Measurements from ENCODE around the gene REEP6.
A peak's percentile ranks its signal among the peaks of the same experiment; 100 is the strongest.

REEP6 gene

DNA sequence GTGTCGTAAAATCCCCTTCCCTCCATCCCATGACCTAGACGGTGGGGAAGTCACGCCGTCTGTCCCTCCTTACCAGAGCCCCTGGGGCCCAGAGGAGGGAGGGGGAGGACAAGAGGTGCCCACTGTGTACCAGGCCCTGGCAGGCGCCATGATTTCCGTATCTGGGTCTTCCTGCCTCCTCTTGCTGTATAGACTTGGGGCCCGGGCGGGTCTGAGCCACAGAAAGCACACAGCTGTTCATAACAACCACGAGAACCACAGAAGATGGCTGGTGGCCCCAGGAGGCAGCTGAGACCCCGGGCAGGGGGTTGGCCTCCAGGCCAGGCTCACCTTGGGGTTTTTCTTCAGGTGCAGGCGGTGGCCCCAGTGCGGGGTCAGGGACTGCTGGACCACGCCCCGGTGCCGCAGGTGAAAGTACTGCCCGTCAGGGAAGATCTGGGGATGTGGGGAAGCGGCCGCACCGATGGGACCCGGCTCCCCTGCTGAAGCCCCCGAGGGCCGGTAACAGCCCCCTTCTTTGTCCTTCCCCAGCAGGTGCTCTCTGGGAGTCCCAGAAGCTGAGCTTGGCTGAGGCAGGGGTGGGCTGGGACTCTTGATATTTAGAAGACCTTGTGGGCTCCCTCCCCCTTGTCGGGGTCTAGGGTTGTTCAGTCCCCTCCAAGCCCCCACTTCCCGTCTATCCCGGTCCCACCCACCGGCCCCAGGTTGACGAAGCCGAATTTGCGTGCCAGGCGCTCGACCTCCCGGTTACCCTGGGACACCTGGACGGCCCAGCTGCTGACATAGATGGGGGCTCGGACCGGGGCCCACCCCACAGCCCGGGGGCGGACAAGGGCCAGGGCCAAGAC lies 1.3 kb upstream of the REEP6 start:
- no peak for DNase-seq (ENCODE audit: low read depth)
- H3K4me3 ChIP-seq (ENCODE audit: low read depth, low read length): peak overlapping the region; percentile 60
- TF ChIP-seq, protein P1, sequence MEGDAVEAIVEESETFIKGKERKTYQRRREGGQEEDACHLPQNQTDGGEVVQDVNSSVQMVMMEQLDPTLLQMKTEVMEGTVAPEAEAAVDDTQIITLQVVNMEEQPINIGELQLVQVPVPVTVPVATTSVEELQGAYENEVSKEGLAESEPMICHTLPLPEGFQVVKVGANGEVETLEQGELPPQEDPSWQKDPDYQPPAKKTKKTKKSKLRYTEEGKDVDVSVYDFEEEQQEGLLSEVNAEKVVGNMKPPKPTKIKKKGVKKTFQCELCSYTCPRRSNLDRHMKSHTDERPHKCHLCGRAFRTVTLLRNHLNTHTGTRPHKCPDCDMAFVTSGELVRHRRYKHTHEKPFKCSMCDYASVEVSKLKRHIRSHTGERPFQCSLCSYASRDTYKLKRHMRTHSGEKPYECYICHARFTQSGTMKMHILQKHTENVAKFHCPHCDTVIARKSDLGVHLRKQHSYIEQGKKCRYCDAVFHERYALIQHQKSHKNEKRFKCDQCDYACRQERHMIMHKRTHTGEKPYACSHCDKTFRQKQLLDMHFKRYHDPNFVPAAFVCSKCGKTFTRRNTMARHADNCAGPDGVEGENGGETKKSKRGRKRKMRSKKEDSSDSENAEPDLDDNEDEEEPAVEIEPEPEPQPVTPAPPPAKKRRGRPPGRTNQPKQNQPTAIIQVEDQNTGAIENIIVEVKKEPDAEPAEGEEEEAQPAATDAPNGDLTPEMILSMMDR (IDR thresholded peaks at IDR 0.05; ENCODE audit: low read depth, low read length, missing control alignments): no peak

DNA sequence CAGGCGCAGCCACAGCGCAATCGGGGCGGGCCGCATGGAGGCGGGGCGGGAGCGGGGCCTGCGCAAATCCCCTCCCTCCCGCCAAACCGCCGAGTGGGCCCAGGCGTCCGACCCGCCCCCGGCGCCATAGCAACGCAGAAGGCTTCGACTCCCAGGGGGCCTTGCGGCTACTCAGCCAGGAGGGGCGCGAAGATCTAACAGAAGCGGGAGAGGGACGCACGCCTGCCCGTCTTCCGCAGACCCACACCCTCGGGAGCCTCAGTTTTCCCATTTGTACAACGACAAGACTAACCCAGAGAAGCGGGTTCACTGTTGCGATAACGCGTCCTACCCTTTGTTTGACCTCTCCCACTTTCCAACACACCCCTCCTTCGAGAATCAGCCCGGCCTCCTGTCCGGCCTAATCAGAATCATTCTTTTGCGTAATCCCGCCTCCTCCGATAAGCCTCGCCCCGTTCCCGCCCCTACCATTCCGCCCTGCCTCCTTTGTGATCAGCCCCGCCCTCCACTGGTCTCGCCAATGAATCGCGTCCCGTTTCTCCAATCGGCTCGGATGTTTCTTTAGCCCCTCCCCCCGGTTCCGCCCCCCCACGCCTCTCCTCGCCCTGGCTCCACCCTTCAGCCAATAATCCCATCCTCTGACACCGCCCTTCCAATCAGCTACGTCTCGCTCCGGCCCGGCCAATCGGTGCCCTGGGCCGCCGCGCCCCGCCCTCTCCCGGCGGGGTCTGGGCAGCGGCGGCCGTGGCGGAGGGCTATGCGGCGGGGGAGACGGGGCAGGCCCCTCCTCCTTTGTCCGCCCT lies 469 bp upstream of the REEP6 start, which contains the start of gene PCSK4:
Gene PCSK4, minus strand, starts transcription at position 40 of the 803 bp plus-strand sequence. Its CDS starts 4 bp downstream, at position 36.
- DNase-seq (ENCODE audit: low read depth): peak; percentile 89
- TF ChIP-seq, protein P1 (IDR thresholded peaks at IDR 0.05; ENCODE audit: low read depth, low read length, missing control alignments): no peak
- H3K4me3 ChIP-seq (ENCODE audit: low read depth, low read length): peak within 1 kb of the TSS; percentile 60

DNA sequence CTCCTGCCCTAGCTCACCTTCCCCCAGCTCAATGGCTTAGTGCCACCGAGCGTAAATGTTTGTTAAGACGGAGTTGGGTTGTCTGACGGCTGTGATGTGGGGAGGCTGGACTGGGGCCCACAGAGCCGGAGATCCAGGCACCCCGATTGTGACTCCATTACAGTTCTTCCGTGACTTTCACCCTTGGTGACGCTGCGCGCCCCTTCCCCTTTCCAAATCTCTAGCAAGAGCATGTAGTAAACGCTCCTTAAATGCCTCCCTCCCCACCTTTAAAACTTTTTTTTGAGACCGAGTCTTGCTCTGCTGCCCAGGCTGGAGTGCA lies 829 bp downstream of the REEP6 start:
- DNase-seq (ENCODE audit: low read depth): no peak
- H3K4me3 ChIP-seq (ENCODE audit: low read depth, low read length): no peak overlapping the region
- TF ChIP-seq, protein P1 (IDR thresholded peaks at IDR 0.05; ENCODE audit: low read depth, low read length, missing control alignments): no peak

DNA sequence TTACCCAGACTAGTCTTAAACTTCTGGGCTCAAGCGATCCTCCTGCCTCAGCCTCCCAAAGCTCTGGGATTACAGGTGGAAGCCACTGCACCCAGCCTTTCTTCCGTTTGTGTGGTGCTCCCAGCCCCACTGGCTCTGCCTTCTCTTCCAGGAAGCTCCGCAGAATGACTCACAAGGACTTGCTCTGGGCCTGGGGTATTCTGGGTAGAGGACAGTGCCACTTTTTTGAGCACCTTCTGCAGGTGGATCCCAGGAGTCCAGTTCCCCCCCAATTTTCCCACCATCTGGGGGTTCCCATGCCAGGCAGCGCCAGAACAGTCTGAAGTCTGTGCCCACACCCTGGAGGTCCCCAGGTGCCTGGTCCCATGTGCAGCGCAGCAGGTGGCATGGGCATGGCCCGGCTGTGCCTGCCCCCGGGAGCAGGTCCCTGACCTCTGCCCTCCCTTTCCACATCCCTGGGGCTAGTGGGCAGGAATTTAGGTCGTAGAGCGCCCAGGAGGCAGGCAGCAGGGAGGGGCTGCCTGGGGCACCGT lies 1.6 kb downstream of the REEP6 start:
- no peak overlapping the region for H3K4me3 ChIP-seq (ENCODE audit: low read depth, low read length)
- TF ChIP-seq, protein P1 (IDR thresholded peaks at IDR 0.05; ENCODE audit: low read depth, low read length, missing control alignments): no peak
- DNase-seq (ENCODE audit: low read depth): no peak

DNA sequence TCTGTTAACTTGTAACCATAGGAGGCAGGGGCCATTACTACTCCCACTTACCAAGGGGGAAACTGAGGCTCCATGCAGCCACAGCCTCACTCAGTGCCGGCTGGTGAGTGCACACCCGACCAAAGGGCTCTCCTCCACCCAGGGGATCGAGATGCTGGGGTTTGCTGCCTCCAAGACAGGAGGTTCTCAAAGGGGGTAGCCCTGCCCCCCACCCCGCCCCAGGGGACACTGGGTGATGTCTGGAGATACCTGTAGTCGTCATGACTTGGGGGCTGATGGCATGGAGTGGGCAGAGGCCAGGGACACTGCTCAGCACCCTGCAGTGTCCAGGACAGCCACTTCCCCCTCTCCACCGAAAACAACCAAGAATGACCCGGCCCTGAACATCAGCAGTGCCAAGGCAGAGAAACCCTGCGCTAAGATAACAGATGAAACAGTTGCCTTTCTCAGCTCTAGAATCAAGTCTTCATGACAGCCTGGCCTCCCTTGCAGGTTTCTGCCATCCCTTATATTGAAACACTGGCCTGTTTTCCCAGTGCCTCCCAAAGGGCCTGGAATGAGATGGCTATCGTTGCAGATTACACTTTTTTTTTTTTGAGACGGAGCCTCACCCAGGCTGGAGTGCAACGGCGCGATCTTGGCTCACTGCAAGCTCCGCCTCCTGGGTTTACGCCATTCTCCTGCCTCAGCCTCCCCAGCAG lies 3.3 kb downstream of the REEP6 start:
- TF ChIP-seq, protein P1 (IDR thresholded peaks at IDR 0.05; ENCODE audit: low read depth, low read length, missing control alignments): no peak
- DNase-seq (ENCODE audit: low read depth): no peak
- H3K4me3 ChIP-seq (ENCODE audit: low read depth, low read length): no peak overlapping the region

DNA sequence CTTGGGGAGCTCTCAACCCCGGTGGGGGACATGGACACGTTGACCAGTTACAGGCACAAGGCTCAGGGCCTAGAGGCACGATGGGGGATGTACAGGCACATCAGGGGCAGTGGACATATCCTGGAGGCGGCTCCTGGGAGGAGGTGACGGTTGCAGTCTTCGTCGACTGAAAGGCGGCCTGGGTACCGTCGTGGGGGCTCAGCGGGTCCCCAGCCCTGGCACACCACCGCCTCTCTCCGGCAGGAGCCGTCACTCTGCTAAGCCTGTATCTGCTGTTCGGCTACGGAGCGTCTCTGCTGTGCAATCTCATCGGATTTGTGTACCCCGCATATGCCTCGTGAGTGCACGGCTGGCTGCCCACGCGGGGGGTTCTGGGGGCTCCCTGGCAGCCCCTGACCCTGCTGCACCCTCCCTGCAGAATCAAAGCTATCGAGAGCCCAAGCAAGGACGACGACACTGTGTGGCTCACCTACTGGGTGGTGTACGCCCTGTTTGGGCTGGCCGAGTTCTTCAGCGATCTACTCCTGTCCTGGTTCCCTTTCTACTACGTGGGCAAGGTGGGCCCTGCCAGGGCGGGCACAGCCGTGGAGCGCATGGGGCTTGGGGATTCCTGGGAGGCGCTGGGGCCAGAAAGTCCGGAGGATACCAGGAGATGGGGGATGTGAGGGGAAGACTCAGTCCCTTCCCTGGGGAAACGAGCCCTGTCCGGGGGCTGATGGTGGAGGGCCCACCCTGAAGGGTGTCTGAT lies 4.2 kb downstream of the REEP6 start:
- no peak for DNase-seq (ENCODE audit: low read depth)
- no peak overlapping the region for H3K4me3 ChIP-seq (ENCODE audit: low read depth, low read length)
- TF ChIP-seq, protein P1 (IDR thresholded peaks at IDR 0.05; ENCODE audit: low read depth, low read length, missing control alignments): no peak

All from GM12864 (cell line).